GM06990 (cell line): ENCODE data around the gene FOXG1.

Experiments
- DNase-seq: peaks from one replicate; pipeline ENCODE4 v3.0.0-alpha.2; 2011; ENCODE audit not compliant: insufficient read length; ENCODE audit errors: extremely low read depth
- H3K27me3 ChIP-seq: replicated peaks from 2 replicates; pipeline ENCODE4 v1.6.0; 2011; ENCODE audit warnings: low read length; ENCODE audit not compliant: control insufficient read depth, insufficient read depth
- H3K36me3 ChIP-seq: 2 replicates; pipeline ENCODE4 v1.5.1; 2011; ENCODE audit warnings: low read length; ENCODE audit not compliant: control insufficient read depth, insufficient read depth
- H3K4me3 ChIP-seq: replicated peaks from 2 replicates; pipeline ENCODE4 v1.5.1; 2011; ENCODE audit warnings: low read depth, mild to moderate bottlenecking, control low read depth, low read length
- TF ChIP-seq, protein P1 (sequence below): IDR thresholded peaks from 2 replicates; pipeline ENCODE4 v1.5.1; 2011; ENCODE audit warnings: low read length, control low read depth, mild to moderate bottlenecking, inconsistent platforms; ENCODE audit not compliant: insufficient read depth, poor library complexity, severe bottlenecking

Gene FOXG1

GRCh38 chr14:28745176-28745575 is 21.4 kb upstream of the FOXG1 start:
- H3K27me3 ChIP-seq, result no peaks in the 10 kb centered on the region
- TF ChIP-seq, protein P1, sequence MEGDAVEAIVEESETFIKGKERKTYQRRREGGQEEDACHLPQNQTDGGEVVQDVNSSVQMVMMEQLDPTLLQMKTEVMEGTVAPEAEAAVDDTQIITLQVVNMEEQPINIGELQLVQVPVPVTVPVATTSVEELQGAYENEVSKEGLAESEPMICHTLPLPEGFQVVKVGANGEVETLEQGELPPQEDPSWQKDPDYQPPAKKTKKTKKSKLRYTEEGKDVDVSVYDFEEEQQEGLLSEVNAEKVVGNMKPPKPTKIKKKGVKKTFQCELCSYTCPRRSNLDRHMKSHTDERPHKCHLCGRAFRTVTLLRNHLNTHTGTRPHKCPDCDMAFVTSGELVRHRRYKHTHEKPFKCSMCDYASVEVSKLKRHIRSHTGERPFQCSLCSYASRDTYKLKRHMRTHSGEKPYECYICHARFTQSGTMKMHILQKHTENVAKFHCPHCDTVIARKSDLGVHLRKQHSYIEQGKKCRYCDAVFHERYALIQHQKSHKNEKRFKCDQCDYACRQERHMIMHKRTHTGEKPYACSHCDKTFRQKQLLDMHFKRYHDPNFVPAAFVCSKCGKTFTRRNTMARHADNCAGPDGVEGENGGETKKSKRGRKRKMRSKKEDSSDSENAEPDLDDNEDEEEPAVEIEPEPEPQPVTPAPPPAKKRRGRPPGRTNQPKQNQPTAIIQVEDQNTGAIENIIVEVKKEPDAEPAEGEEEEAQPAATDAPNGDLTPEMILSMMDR, result no peak
- no peak for DNase-seq
- H3K36me3 ChIP-seq, result no peaks in the 10 kb centered on the region
- no peak overlapping the region for H3K4me3 ChIP-seq

- Histone ChIP-seq H3K36me3 (no peaks in the 10 kb centered on the region), H3K27me3 (no peaks in the 10 kb centered on the region)
Measured at GRCh38 chr14:28746247-28746646, 20.3 kb upstream of the FOXG1 start.

DNA sequence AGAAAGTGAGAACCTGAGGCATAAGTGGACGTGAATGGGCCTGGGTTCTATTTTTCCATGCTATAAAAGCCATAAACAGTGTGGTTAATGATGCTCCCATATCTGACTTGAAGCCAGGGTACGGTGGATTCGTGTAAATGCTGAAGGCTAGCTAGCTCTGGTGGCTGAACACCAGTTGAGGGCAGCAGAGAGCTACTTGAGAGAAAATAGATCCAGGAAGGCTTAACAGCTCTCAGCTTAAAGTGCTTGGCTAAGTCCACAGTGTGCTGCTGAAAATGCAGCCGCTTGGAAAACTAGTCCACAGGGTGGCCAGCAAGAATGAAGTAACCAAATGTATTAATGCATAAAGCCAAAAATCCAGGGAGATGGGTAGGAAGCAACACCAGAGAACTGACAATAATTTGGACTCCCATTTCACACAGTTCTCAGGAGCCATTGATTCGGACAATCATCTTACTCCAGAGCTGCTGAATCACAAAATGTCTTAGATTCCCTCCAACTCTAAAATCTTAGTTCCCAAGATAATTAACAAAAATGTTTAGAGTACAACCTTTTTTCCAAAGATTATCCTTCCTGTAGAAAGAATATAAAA is 15.0 kb upstream of the FOXG1 start:
- no peaks in the 10 kb centered on the region for H3K36me3 ChIP-seq
- no peaks in the 10 kb centered on the region for H3K27me3 ChIP-seq
- TF ChIP-seq, protein P1, result peak; percentile 79
- DNase-seq, result no peak
- H3K4me3 ChIP-seq, result no peak overlapping the region

More at GRCh38 chr14:28746247-28746646, 20.3 kb upstream of the FOXG1 start:
- no peak for DNase-seq
- TF ChIP-seq, protein P1, result no peak
- no peak overlapping the region for H3K4me3 ChIP-seq

DNA sequence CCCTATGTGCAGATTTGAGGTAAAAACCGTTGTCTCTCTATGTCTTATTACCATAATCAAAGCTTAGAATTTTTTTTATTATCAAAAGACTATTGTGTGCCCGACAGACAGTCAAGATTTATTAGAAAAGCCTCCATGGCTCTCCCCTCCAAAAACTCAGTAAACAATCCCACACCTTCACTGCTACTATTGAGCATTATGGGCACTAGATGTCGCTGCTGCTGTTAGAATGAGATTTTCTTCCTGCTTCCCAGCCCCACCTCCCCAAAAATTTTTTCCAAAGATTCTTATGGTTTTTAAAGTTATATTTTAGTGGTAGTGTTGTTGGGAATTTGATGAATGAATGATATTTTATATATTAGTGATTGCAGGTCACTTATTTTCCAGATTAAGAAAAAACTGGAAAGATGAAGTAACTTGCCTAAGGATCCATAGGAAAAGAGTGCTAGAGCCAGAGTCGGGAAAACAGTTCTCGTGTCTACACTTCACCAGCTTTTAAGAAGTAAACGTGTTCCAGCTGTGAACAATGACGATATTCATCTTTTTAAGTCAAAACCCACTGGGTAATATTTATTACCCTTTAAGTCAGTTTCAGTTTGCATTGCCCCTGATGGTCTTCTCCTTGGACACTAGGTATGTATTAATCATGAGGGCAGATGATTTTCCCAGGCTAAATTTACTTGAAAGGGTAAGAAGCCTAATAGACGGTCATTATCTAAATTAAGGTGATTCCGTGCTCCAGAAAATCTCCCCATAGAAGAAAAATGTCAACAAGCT is 12.2 kb upstream of the FOXG1 start:
- H3K4me3 ChIP-seq, result peak overlapping the region; percentile 26
- TF ChIP-seq, protein P1, result peak; percentile 75
- no peaks in the 10 kb centered on the region for H3K27me3 ChIP-seq
- H3K36me3 ChIP-seq, result no peaks in the 10 kb centered on the region
- no peak for DNase-seq

GRCh38 chr14:28755198-28755815 is 11.3 kb upstream of the FOXG1 start:
- Histone ChIP-seq H3K36me3 (no peaks in the 10 kb centered on the region), H3K4me3 (peak overlapping the region; percentile 29), H3K27me3 (no peaks in the 10 kb centered on the region)
- TF ChIP-seq, protein P1, result no peak
- DNase-seq, result no peak
